ENCODE data around the gene NUP98.

The NUP98 gene

DNA sequence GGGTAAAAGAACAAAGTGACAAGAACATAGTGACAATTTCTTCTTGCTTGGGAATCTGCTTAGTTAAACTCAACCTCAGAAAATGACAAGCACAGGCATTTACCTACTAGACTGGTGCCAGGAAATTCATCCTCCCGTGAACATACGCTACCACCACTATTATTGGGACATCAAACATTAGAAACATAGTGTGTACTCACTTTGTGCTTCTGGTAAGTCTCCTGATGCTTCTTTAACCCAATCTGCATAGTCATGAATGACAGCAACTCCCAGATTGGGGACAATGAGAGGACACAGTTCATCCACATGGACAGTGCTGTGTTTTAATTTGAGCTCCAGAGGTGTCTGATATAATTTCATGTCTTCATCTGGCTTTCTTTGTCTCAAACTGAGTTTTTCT is 96.9 kb downstream of the NUP98 start:
- TF ChIP-seq, protein P1, sequence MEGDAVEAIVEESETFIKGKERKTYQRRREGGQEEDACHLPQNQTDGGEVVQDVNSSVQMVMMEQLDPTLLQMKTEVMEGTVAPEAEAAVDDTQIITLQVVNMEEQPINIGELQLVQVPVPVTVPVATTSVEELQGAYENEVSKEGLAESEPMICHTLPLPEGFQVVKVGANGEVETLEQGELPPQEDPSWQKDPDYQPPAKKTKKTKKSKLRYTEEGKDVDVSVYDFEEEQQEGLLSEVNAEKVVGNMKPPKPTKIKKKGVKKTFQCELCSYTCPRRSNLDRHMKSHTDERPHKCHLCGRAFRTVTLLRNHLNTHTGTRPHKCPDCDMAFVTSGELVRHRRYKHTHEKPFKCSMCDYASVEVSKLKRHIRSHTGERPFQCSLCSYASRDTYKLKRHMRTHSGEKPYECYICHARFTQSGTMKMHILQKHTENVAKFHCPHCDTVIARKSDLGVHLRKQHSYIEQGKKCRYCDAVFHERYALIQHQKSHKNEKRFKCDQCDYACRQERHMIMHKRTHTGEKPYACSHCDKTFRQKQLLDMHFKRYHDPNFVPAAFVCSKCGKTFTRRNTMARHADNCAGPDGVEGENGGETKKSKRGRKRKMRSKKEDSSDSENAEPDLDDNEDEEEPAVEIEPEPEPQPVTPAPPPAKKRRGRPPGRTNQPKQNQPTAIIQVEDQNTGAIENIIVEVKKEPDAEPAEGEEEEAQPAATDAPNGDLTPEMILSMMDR (IDR thresholded peaks at IDR 0.05; ENCODE audit: low read length, missing control alignments): no peak
- DNase-seq (ENCODE audit: low read depth): no peak
- no peak overlapping the region for H3K4me3 ChIP-seq (replicated peaks; ENCODE audit: low read depth, low read length)

DNA sequence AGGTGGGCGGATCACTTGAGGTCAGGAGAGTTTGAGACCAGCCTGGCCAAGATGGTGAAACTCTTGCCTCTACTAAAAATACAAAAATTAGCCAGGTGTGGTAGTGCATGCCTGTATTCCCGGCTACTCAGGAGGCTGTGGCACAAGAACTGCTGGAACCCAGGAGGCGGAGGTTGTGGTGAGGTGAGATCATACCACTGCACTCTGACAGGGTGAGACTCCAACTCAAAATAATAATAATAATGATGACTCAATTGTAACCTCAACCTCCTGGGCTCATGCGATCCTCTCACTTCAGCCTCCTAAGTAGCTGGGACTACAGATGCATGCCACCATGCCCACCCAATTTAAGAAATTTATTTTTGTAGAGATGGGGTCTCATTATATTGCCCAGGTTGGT is 110.6 kb downstream of the NUP98 start:
- no peak overlapping the region for H3K4me3 ChIP-seq (replicated peaks; ENCODE audit: low read depth, low read length)
- TF ChIP-seq, protein P1 (IDR thresholded peaks at IDR 0.05; ENCODE audit: low read length, missing control alignments): no peak
- DNase-seq (ENCODE audit: low read depth): no peak

DNA sequence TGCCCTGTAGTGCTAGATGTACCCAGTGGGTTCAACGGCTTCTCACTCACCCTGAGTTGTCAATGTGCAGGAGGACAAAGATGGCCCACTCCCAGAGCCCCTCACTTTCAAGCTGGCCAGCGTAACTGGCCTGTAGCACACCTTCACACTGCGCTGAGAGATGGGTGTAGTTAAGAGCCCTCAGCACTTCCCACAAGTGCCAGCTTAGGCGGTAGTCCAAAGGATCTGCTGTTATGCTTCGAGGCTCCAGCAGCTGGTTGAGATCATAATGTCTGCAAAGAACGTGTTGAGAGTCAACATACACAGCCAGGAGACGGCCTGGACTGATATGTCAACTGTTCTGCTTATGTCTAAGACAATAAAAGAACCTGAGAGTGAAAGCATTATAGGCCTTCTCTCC is 111.4 kb downstream of the NUP98 start:
- H3K4me3 ChIP-seq (replicated peaks; ENCODE audit: low read depth, low read length): no peak overlapping the region
- DNase-seq (ENCODE audit: low read depth): no peak

GRCh38 chr11:3684819-3685172 is 112.6 kb downstream of the NUP98 start:
- DNase-seq (ENCODE audit: low read depth): no peak
- no peak overlapping the region for H3K4me3 ChIP-seq (replicated peaks; ENCODE audit: low read depth, low read length)
- TF ChIP-seq, protein P1 (IDR thresholded peaks at IDR 0.05; ENCODE audit: low read length, missing control alignments): no peak

More for the DNA sequence above, 111.4 kb downstream of the NUP98 start:
- TF ChIP-seq, protein P1 (IDR thresholded peaks at IDR 0.05; ENCODE audit: low read length, missing control alignments): no peak

GRCh38 chr11:3684129-3684818 is 113.1 kb downstream of the NUP98 start:
- TF ChIP-seq, protein P1 (IDR thresholded peaks at IDR 0.05; ENCODE audit: low read length, missing control alignments): no peak
- DNase-seq (ENCODE audit: low read depth): no peak
- H3K4me3 ChIP-seq (replicated peaks; ENCODE audit: low read depth, low read length): no peak overlapping the region

DNA sequence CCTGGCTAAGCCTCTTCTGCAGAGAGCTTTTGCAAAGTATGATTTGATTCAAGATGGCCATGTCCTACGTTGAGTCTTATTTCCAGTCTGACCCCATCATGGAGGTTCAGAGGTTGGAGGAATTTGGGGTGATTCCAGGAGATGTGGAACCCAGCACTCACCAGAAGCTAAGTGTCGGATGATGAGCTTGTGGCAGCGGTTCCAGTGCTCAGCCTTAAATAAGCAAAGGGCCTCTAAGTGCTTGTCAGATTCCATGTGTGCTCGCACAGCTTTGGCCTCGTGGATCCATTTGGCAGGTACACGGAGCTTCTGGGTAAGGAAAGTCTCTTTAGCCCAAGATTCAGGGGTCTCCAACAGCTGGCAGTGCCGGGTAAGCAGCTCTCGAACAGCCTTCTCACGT is 114.3 kb downstream of the NUP98 start:
- DNase-seq (ENCODE audit: low read depth): no peak
- TF ChIP-seq, protein P1 (IDR thresholded peaks at IDR 0.05; ENCODE audit: low read length, missing control alignments): no peak
- H3K4me3 ChIP-seq (replicated peaks; ENCODE audit: low read depth, low read length): no peak overlapping the region

- DNase-seq (ENCODE audit: low read depth): no peak
- TF ChIP-seq, protein P1 (IDR thresholded peaks at IDR 0.05; ENCODE audit: low read length, missing control alignments): no peak
- H3K4me3 ChIP-seq (replicated peaks; ENCODE audit: low read depth, low read length): no peak overlapping the region
Observed at GRCh38 chr11:3679077-3679476, 118.3 kb downstream of the NUP98 start.

Measured in fibroblast of pulmonary artery (primary cell).